HG03045 (cell line): ENCODE results near the gene CEP44.
"Not testable (repeated sequence)": the region's sequence is repeated elsewhere in the genome, so short reads cannot be mapped to it uniquely, and the experiment has no call there.

Experiments used
- ATAC-seq: cut with Tn5 transposase; IDR thresholded peaks from one replicate; pipeline ENCODE4 v1.9.1; 2021; ENCODE audit warnings: mild to moderate bottlenecking, moderate library complexity; ENCODE audit not compliant: unreplicated experiment

Gene CEP44

GRCh38 chr4:174380206-174380605 lies 96.5 kb downstream of the CEP44 start:
- not testable (repeated sequence) for ATAC-seq

GRCh38 chr4:174380699-174381439 lies 97.2 kb downstream of the CEP44 start:
- no peak for ATAC-seq

GRCh38 chr4:174381440-174381800 lies 97.7 kb downstream of the CEP44 start:
- no peak for ATAC-seq
